Gastrocnemius medialis (tissue), 4 donors: Measurements from ENCODE around the gene CGNL1. TPM values are rescaled to one million over a fixed set of nuclear protein-coding genes. Genes with fewer than 3 reads are reported as not detected.

Source experiments
- ATAC-seq, 2 donors: fragments of 150-250 bp; one replicate each; pipeline ENCODE4 v1.9.1; 2016
- DNase-seq, 2 donors: peaks; one replicate each; pipeline ENCODE4 v3.0.0-alpha.2; 2019
- H3K27ac ChIP-seq, 4 donors: fragments of 200-600 bp; sonication (generic); 1 replicate in 1 of 4; 2 replicates in 3 of 4; pipeline ENCODE4 v1.5.1; 2016 to 2018; ENCODE audit warnings: mild to moderate bottlenecking in 2 of 4, moderate library complexity in 1 of 4
- H3K27me3 ChIP-seq, 3 donors: fragments of 200-600 bp; sonication (generic) in 2 of 3; 1 replicate in 1 of 3; 2 replicates in 2 of 3; pipeline versions ENCODE4 v1.5.1 to v1.6.0; 2016 to 2019; ENCODE audit warnings: mild to moderate bottlenecking in 1 of 3, moderate library complexity in 1 of 3
- H3K36me3 ChIP-seq, 2 donors: fragments of 200-600 bp; sonication (generic) in 1 of 2; one replicate each; pipeline ENCODE4 v1.5.1; 2017 to 2018
- H3K4me1 ChIP-seq, 2 donors: fragments of 200-600 bp; sonication (generic) in 1 of 2; one replicate each; pipeline ENCODE4 v1.5.1; 2016 to 2017; ENCODE audit warnings: mild to moderate bottlenecking in 2 of 2
- H3K4me3 ChIP-seq, 4 donors: fragments of 200-600 bp; sonication (generic) in 3 of 4; 1 replicate in 1 of 4; 2 replicates in 3 of 4; pipeline ENCODE4 v1.5.1; 2016 to 2019; ENCODE audit warnings: mild to moderate bottlenecking in 2 of 4
- H3K9me3 ChIP-seq, 3 donors: fragments of 200-600 bp; sonication (generic) in 2 of 3; 1 replicate in 1 of 3; 2 replicates in 2 of 3; pipeline ENCODE4 v1.5.1; 2016 to 2019
- CTCF ChIP-seq, 5 experiments: fragments of 450-650 bp in 3 of 5; fragments of 200-600 bp in 2 of 5; sonication (generic) in 2 of 5; IDR thresholded peaks in 4 of 5; conservative IDR thresholded peaks in 1 of 5; 1 replicate in 4 of 5; 2 replicates in 1 of 5; pipeline ENCODE4 v1.5.1; 2016 to 2019; ENCODE audit warnings: antibody characterized with exemption in 5 of 5, mild to moderate bottlenecking in 3 of 5, moderate library complexity in 3 of 5
- POLR2A ChIP-seq, 2 donors: fragments of 450-650 bp; IDR thresholded peaks; one replicate each; pipeline ENCODE4 v1.6.1; 2017; ENCODE audit warnings: antibody characterized with exemption in 2 of 2, mild to moderate bottlenecking in 2 of 2, moderate library complexity in 2 of 2
- in situ Hi-C, 4 donors: fragments of 200-750 bp; cut with MboI; loops; one replicate each; pipeline versions ENCODE4 v1.15.0 to v1.8.0; 2017; ENCODE audit warnings: low sequenced_read_pairs in 4 of 4
- intact Hi-C: fragments of 100-400 bp; cut with DNase I; formaldehyde crosslinking; loops from one replicate; pipeline ENCODE4 v1.15.1; 2023; ENCODE audit warnings: low total_unique reads
- total RNA-seq, 4 donors: library from RNA; depleted of rRNA; stranded (reverse); fragments of >200 nt; gene quantifications; one replicate each; pipeline versions ENCODE4 v1.1.0 to v1.2.3, GENCODE V29; 2016

CGNL1 gene
- total RNA-seq, 4 donors from 2014 or later, result 0.15 to 0.85 (median 0.49) TPM

- in situ Hi-C loops (no loop called here), intact Hi-C loops (no loop called here)
Measured at GRCh38 chr15:57495041-57495440, 118.7 kb downstream of the CGNL1 start.

GRCh38 chr15:57495554-57496165 is 119.4 kb downstream of the CGNL1 start:
- Histone ChIP-seq H3K9me3 (no peaks in the 10 kb centered on the region), H3K27ac (no peak overlapping the region), H3K36me3 (no peaks in the 10 kb centered on the region), H3K4me3 (no peak overlapping the region), H3K4me1 (no peaks in the 10 kb centered on the region), H3K27me3 (no peaks in the 10 kb centered on the region)
- DNase-seq (no peak), ATAC-seq (no peak)
- no peak for TF ChIP-seq CTCF (IDR thresholded peaks at IDR 0.05 in 4 of 5, conservative IDR thresholded peaks at IDR 0.05 in 1 of 5)
- no peak for TF ChIP-seq POLR2A (IDR thresholded peaks at IDR 0.05)
- intact Hi-C loops (no loop called here), in situ Hi-C loops (no loop called here)

More at GRCh38 chr15:57495041-57495440, 118.7 kb downstream of the CGNL1 start:
- H3K27me3 ChIP-seq, result no peaks in the 10 kb centered on the region
- no peaks in the 10 kb centered on the region for H3K36me3 ChIP-seq
- DNase-seq (no peak), ATAC-seq (no peak)
- no peak overlapping the region for H3K27ac ChIP-seq
- H3K9me3 ChIP-seq, result no peaks in the 10 kb centered on the region
- no peak for TF ChIP-seq POLR2A (IDR thresholded peaks at IDR 0.05)
- no peak for TF ChIP-seq CTCF (IDR thresholded peaks at IDR 0.05 in 4 of 5, conservative IDR thresholded peaks at IDR 0.05 in 1 of 5)
- H3K4me1 ChIP-seq, result no peaks in the 10 kb centered on the region
- no peak overlapping the region for H3K4me3 ChIP-seq

DNA sequence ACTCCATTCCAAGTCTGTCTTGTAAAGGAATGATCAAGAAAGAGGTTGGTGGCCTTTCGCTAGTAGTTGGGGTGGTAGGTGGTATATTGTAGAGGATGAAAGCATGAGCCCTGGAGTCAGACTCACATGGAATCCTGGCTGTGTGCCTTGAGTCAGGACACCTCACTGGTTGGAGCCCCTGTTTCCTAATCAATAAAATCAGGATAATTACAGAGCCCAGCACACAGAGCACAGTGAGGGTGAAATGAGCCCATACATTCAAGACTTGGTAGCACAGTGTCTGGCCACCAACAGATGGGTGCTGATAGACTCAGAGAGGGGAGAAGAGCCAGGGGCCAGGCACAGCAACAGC is 120.3 kb downstream of the CGNL1 start:
- intact Hi-C loops (no loop called here), in situ Hi-C loops (no loop called here)
- no peak overlapping the region for H3K4me3 ChIP-seq
- no peaks in the 10 kb centered on the region for H3K36me3 ChIP-seq
- DNase-seq, result no peak
- H3K27me3 ChIP-seq, result no peaks in the 10 kb centered on the region
- TF ChIP-seq CTCF (IDR thresholded peaks at IDR 0.05 in 4 of 5, conservative IDR thresholded peaks at IDR 0.05 in 1 of 5) (no peak), POLR2A (IDR thresholded peaks at IDR 0.05) (no peak)
- no peak for ATAC-seq
- H3K27ac ChIP-seq, result no peak overlapping the region
- no peaks in the 10 kb centered on the region for H3K4me1 ChIP-seq
- no peaks in the 10 kb centered on the region for H3K9me3 ChIP-seq

GRCh38 chr15:57496946-57497869 is 120.9 kb downstream of the CGNL1 start:
- Histone ChIP-seq H3K27ac (no peak overlapping the region), H3K9me3 (no peaks in the 10 kb centered on the region), H3K36me3 (no peaks in the 10 kb centered on the region), H3K27me3 (no peaks in the 10 kb centered on the region), H3K4me1 (no peaks in the 10 kb centered on the region), H3K4me3 (no peak overlapping the region)
- TF ChIP-seq POLR2A (IDR thresholded peaks at IDR 0.05) (no peak), CTCF (IDR thresholded peaks at IDR 0.05 in 4 of 5, conservative IDR thresholded peaks at IDR 0.05 in 1 of 5) (no peak)
- no peak for ATAC-seq
- in situ Hi-C loops (no loop called here), intact Hi-C loops (no loop called here)
- DNase-seq, result no peak
